ENCODE measurements around the gene MACROD2. TPM values are rescaled to one million over a fixed set of nuclear protein-coding genes. Genes with fewer than 3 reads are reported as not detected.

MACROD2 gene
- total RNA-seq, 1 donor from 2014 or later = 1.6 TPM

GRCh38 chr20:15422966-15423365 is 1427.7 kb downstream of the MACROD2 start:
- no peaks in the 10 kb centered on the region for H3K36me3 ChIP-seq (ENCODE audit: control insufficient read depth, insufficient read depth, low read length)
- FAIRE-seq (no peak), DNase-seq (ENCODE audit: low read depth) (no peak)
- H3K4me3 ChIP-seq (ENCODE audit: low read depth, low read length) = no peak overlapping the region
- no peaks in the 10 kb centered on the region for H3K27me3 ChIP-seq (ENCODE audit: control insufficient read depth, insufficient read depth, low read length)
- TF ChIP-seq CTCF (IDR thresholded peaks at IDR 0.05; ENCODE audit: insufficient read depth, low read length, severe bottlenecking) = no peak

GRCh38 chr20:15439551-15439950 is 1444.2 kb downstream of the MACROD2 start:
- no peak for TF ChIP-seq CTCF (IDR thresholded peaks at IDR 0.05; ENCODE audit: insufficient read depth, low read length, severe bottlenecking)
- no peaks in the 10 kb centered on the region for H3K27me3 ChIP-seq (ENCODE audit: control insufficient read depth, insufficient read depth, low read length)
- DNase-seq (ENCODE audit: low read depth) (no peak), FAIRE-seq (no peak)
- H3K36me3 ChIP-seq (ENCODE audit: control insufficient read depth, insufficient read depth, low read length) = no peaks in the 10 kb centered on the region
- H3K4me3 ChIP-seq (ENCODE audit: low read depth, low read length) = no peak overlapping the region

- no peaks in the 10 kb centered on the region for H3K36me3 ChIP-seq (ENCODE audit: control insufficient read depth, insufficient read depth, low read length)
- H3K27me3 ChIP-seq (ENCODE audit: control insufficient read depth, insufficient read depth, low read length) = no peaks in the 10 kb centered on the region
- DNase-seq (ENCODE audit: low read depth) (no peak), FAIRE-seq (no peak)
- H3K4me3 ChIP-seq (ENCODE audit: low read depth, low read length) = no peak overlapping the region
- no peak for TF ChIP-seq CTCF (IDR thresholded peaks at IDR 0.05; ENCODE audit: insufficient read depth, low read length, severe bottlenecking)
These were observed 1444.9 kb downstream of the MACROD2 start for GRCh38 chr20:15440049-15440820.

- no peak for TF ChIP-seq CTCF (IDR thresholded peaks at IDR 0.05; ENCODE audit: insufficient read depth, low read length, severe bottlenecking)
- Histone ChIP-seq H3K27me3 (ENCODE audit: control insufficient read depth, insufficient read depth, low read length) (no peaks in the 10 kb centered on the region), H3K36me3 (ENCODE audit: control insufficient read depth, insufficient read depth, low read length) (no peaks in the 10 kb centered on the region), H3K4me3 (ENCODE audit: low read depth, low read length) (no peak overlapping the region)
- DNase-seq (ENCODE audit: low read depth) (no peak), FAIRE-seq (no peak)
These were observed 1449.9 kb downstream of the MACROD2 start for GRCh38 chr20:15445056-15445840.

GRCh38 chr20:15446373-15446772 is 1451.1 kb downstream of the MACROD2 start:
- Histone ChIP-seq H3K4me3 (ENCODE audit: low read depth, low read length) (no peak overlapping the region), H3K27me3 (ENCODE audit: control insufficient read depth, insufficient read depth, low read length) (no peaks in the 10 kb centered on the region), H3K36me3 (ENCODE audit: control insufficient read depth, insufficient read depth, low read length) (no peaks in the 10 kb centered on the region)
- no peak for TF ChIP-seq CTCF (IDR thresholded peaks at IDR 0.05; ENCODE audit: insufficient read depth, low read length, severe bottlenecking)
- FAIRE-seq = no peak
- DNase-seq (ENCODE audit: low read depth) = peak; percentile 2

All from bronchial epithelial cell (primary cell).